Activated B cell treated with CpG ODN at 0.5 μM for 24 hours (primary cell): Measurements from ENCODE around the gene IRF5. TPM values are rescaled to one million over a fixed set of nuclear protein-coding genes. Genes with fewer than 3 reads are reported as not detected.
A peak's percentile ranks its signal among the peaks of the same experiment; 100 is the strongest.

Experiments used
- ATAC-seq: fragments of 200-7000 bp; cut with Tn5 transposase; one replicate; pipeline ENCODE4 v1.10.0; 2021; ENCODE audit warnings: low read depth, mild to moderate bottlenecking, moderate library complexity
- CTCF ChIA-PET: fragments of 350-600 bp; sonication (Branson Sonifier 250); formaldehyde crosslinking; loops from one replicate; lab custom pipeline; 2021; ENCODE audit warnings: antibody characterized with exemption; lab: Charles Lee
- POLR2A ChIA-PET: fragments of 350-600 bp; sonication (Branson Sonifier 250); formaldehyde crosslinking; loops from one replicate; lab custom pipeline; 2021; ENCODE audit warnings: antibody characterized with exemption; lab: Charles Lee
- DNase-seq: peaks from one replicate; pipeline ENCODE4 v3.0.0; 2022
- H3K27ac Mint-ChIP-seq: one replicate; pipeline ENCODE4 v1.8.0; 2020; ENCODE audit warnings: mixed read lengths
- H3K27me3 Mint-ChIP-seq: one replicate; pipeline ENCODE4 v1.8.0; 2021; ENCODE audit warnings: mixed read lengths
- H3K36me3 Mint-ChIP-seq: one replicate; pipeline ENCODE4 v1.8.0; 2021; ENCODE audit warnings: low read depth, mixed read lengths
- H3K4me1 Mint-ChIP-seq: one replicate; pipeline ENCODE4 v1.8.0; 2021; ENCODE audit warnings: mixed read lengths
- H3K4me3 Mint-ChIP-seq: one replicate; pipeline ENCODE4 v1.8.0; 2020; ENCODE audit warnings: mild to moderate bottlenecking, mixed read lengths
- H3K9me3 Mint-ChIP-seq: one replicate; pipeline ENCODE4 v1.8.0; 2020; ENCODE audit warnings: mixed read lengths
- intact Hi-C: fragments of 100-400 bp; cut with micrococcal nuclease; formaldehyde crosslinking; loops from one replicate; pipeline ENCODE4 v1.15.1; 2024
- total RNA-seq: library from RNA; stranded (reverse); gene quantifications from 2 replicates; pipeline ENCODE4 v1.2.3, GENCODE V29; 2022
- TF ChIP-seq, protein P1 (sequence below): fragments of 200-600 bp; IDR thresholded peaks from one replicate; pipeline ENCODE4 v1.8.0; 2022; ENCODE audit warnings: antibody characterized with exemption, mild to moderate bottlenecking

The IRF5 gene
- total RNA-seq, 1 donor from 2014 or later: 164 TPM

DNA sequence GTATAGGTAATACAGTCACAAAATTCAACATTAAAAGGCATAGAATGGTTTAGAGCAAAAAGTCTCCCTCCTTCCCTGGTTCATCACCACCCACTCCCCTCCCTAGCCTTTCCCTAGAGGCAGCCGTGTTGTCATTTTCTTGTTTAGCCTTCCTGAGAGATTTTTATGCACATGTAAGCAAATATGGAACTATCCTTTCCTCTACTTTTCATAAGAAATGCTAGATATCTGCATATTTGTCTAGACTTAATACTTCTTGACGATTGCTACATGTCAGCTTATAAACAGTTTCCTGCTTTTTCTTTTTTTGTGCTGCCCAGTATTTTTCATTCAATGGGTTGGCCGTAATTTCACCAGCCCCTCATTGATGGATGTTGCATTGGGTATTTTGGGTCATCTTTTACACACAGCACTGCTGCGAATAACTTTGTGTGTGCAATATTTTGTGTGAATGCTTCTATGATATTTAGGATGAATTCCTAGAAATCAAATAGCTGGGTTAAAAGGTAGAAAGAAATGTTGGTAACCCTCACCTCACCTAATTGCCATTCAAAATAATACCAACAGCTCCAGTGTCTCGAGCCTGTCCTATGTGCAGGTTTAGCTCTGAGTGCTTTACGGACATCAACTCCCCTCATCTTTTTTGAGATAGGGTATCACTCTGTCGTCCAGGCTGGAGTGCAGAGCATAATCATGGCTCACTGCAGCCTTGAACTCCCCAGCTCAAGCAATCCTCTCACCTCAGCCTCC is 6.9 kb downstream of the IRF5 start:
- POLR2A ChIA-PET: interaction anchor here (1.7 kb wide), 1 partner anchor 30 kb away, joined by 7 read pairs; no protein-coding TSS in a partner anchor
- H3K27ac Mint-ChIP-seq: peak overlapping the region; percentile 14
- no peak for ATAC-seq
- TF ChIP-seq, protein P1, sequence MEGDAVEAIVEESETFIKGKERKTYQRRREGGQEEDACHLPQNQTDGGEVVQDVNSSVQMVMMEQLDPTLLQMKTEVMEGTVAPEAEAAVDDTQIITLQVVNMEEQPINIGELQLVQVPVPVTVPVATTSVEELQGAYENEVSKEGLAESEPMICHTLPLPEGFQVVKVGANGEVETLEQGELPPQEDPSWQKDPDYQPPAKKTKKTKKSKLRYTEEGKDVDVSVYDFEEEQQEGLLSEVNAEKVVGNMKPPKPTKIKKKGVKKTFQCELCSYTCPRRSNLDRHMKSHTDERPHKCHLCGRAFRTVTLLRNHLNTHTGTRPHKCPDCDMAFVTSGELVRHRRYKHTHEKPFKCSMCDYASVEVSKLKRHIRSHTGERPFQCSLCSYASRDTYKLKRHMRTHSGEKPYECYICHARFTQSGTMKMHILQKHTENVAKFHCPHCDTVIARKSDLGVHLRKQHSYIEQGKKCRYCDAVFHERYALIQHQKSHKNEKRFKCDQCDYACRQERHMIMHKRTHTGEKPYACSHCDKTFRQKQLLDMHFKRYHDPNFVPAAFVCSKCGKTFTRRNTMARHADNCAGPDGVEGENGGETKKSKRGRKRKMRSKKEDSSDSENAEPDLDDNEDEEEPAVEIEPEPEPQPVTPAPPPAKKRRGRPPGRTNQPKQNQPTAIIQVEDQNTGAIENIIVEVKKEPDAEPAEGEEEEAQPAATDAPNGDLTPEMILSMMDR: no peak
- H3K9me3 Mint-ChIP-seq: no peaks in the 10 kb centered on the region
- peaks cover 81% of the 10 kb centered on the region for H3K36me3 Mint-ChIP-seq
- CTCF ChIA-PET: no interaction called here
- no peaks in the 10 kb centered on the region for H3K27me3 Mint-ChIP-seq
- H3K4me3 Mint-ChIP-seq: no peak overlapping the region
- H3K4me1 Mint-ChIP-seq: peaks cover 46% of the 10 kb centered on the region
- DNase-seq: no peak
- intact Hi-C loops: no loop called here

DNA sequence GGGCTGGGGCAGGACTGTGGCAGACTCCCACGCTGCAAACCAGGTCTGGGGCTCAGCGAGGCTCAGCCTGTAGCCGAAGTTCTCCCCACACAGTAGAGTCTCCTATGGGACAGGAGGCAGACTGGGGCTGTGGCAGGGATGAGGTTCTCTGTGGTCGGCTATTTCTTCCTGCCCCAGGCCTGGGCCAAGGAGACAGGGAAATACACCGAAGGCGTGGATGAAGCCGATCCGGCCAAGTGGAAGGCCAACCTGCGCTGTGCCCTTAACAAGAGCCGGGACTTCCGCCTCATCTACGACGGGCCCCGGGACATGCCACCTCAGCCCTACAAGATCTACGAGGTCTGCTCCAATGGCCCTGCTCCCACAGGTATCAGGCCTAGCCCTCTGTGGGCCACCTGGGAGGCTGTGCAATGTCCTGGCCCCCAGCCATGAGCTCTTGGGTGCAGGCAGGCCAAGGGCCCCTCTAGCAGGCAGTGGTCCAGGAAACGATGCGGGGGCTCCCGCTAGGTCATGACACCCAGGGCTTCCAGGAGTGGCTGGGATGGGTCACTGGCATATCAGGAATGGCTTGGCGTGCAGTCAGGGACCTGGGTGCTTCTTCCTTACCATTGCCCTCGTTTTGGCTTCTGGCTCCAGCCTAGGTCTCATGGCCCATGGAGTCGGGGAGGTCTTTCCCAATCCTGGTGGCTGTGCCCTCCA is 8.1 kb downstream of the IRF5 start:
- H3K27ac Mint-ChIP-seq: no peak overlapping the region
- ChIA-PET POLR2A (no interaction called here), CTCF (no interaction called here)
- TF ChIP-seq, protein P1: no peak
- no peak overlapping the region for H3K4me3 Mint-ChIP-seq
- intact Hi-C loops: no loop called here
- H3K27me3 Mint-ChIP-seq: no peaks in the 10 kb centered on the region
- H3K9me3 Mint-ChIP-seq: no peaks in the 10 kb centered on the region
- ATAC-seq (no peak), DNase-seq (no peak)
- peaks cover 87% of the 10 kb centered on the region for H3K36me3 Mint-ChIP-seq
- peaks cover 34% of the 10 kb centered on the region for H3K4me1 Mint-ChIP-seq

DNA sequence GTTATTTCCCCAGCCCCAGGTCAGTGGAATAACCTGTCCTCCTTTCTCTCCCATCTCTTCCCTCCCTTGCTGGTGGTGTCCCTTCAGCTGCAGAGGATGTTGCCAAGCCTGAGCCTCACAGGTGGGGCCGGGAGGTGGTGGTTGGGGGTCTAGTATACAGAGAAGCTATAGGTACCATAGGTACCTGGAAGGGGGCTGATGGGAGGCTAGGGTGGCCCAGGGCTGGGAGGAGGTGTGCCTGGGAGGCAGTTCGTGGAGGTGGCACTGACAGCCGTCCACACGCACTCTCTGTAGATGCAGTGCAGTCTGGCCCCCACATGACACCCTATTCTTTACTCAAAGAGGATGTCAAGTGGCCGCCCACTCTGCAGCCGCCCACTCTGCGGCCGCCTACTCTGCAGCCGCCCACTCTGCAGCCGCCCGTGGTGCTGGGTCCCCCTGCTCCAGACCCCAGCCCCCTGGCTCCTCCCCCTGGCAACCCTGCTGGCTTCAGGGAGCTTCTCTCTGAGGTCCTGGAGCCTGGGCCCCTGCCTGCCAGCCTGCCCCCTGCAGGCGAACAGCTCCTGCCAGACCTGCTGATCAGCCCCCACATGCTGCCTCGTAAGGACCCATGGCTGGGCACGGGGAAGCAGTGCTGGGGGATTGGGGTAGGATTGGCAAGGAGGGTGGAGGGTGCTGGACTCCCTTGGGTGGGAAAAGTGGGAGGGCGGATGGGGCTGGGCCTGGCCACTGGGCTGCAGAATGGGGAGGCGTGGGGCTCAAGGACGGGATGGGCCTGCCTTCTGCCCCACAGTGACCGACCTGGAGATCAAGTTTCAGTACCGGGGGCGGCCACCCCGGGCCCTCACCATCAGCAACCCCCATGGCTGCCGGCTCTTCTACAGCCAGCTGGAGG is 9.5 kb downstream of the IRF5 start:
- no peaks in the 10 kb centered on the region for H3K27me3 Mint-ChIP-seq
- peak; percentile 45 for ATAC-seq
- no peak overlapping the region for H3K27ac Mint-ChIP-seq
- intact Hi-C loops: loop anchor here (1.0 kb wide), 1 partner anchor 43 kb away; no protein-coding TSS in a partner anchor
- POLR2A ChIA-PET: interaction anchor here (0.5 to 3.0 kb wide), 7 partner anchors 8 to 333 kb away, joined by 3 to 14 read pairs (median 7); no protein-coding TSS in a partner anchor
- peaks cover 26% of the 10 kb centered on the region for H3K4me1 Mint-ChIP-seq
- no peak for DNase-seq
- H3K9me3 Mint-ChIP-seq: no peaks in the 10 kb centered on the region
- TF ChIP-seq, protein P1: no peak
- peaks cover 88% of the 10 kb centered on the region for H3K36me3 Mint-ChIP-seq
- no peak overlapping the region for H3K4me3 Mint-ChIP-seq
- CTCF ChIA-PET: interaction anchor here (1.0 to 1.1 kb wide), 2 partner anchors 33 to 47 kb away, joined by 3 read pairs; no protein-coding TSS in a partner anchor

DNA sequence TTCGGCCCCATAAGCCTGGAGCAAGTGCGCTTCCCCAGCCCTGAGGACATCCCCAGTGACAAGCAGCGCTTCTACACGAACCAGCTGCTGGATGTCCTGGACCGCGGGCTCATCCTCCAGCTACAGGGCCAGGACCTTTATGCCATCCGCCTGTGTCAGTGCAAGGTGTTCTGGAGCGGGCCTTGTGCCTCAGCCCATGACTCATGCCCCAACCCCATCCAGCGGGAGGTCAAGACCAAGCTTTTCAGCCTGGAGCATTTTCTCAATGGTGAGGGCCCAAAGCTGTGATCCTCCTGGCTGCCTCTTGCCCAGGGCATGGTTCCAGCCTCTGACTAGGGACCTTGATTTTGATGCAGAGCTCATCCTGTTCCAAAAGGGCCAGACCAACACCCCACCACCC is 10.1 kb downstream of the IRF5 start:
- no peak overlapping the region for H3K4me3 Mint-ChIP-seq
- H3K27ac Mint-ChIP-seq: peak overlapping the region; percentile 46
- TF ChIP-seq, protein P1: no peak
- intact Hi-C loops: loop anchor here (1.0 kb wide), 1 partner anchor 44 kb away; no protein-coding TSS in a partner anchor
- H3K36me3 Mint-ChIP-seq: peaks cover 90% of the 10 kb centered on the region
- H3K9me3 Mint-ChIP-seq: no peaks in the 10 kb centered on the region
- CTCF ChIA-PET: interaction anchor here (1.1 kb wide), 2 partner anchors 10 to 47 kb away, joined by 3 read pairs; partner anchors contain the start of gene IRF5
- peaks cover 29% of the 10 kb centered on the region for H3K4me1 Mint-ChIP-seq
- DNase-seq: no peak
- POLR2A ChIA-PET: interaction anchor here (1.1 to 3.0 kb wide), 5 partner anchors 8 to 32 kb away, joined by 3 to 12 read pairs (median 7); no protein-coding TSS in a partner anchor
- no peak for ATAC-seq
- H3K27me3 Mint-ChIP-seq: no peaks in the 10 kb centered on the region
